Body of pancreas (tissue), 4 donors: ENCODE measurements around the gene ERC2.

Source experiments
- CTCF ChIP-seq, 7 experiments: fragments of 450-650 bp in 4 of 7; fragments of 200-600 bp in 3 of 7; sonication (generic) in 3 of 7; IDR thresholded peaks; one replicate each; pipeline ENCODE4 v1.5.1; 2016 to 2019; ENCODE audit warnings: antibody characterized with exemption in 7 of 7
- POLR2A ChIP-seq, 3 donors: fragments of 450-650 bp; IDR thresholded peaks; one replicate each; pipeline ENCODE4 v1.6.1; 2016; ENCODE audit warnings: antibody characterized with exemption in 3 of 3, mild to moderate bottlenecking in 2 of 3

GRCh38 chr3:55616803-55617202 is 851.5 kb downstream of the ERC2 start:
- TF ChIP-seq POLR2A (IDR thresholded peaks at IDR 0.05) = no peak
- no peak for TF ChIP-seq CTCF (IDR thresholded peaks at IDR 0.05)
